Stimulated activated CD8-positive, alpha-beta memory T cell treated with anti-CD3 and anti-CD28 coated beads, Interleukin-12 subunit alpha, Interleukin-12 subunit beta, amount 100 ng/mL, for 24 hours (primary cell): Measurements from ENCODE around the gene TBC1D8.

Source experiments
- DNase-seq: peaks from one replicate; pipeline ENCODE4 v3.0.0-alpha.2; 2020; ENCODE audit errors: extremely low read depth

Gene TBC1D8

GRCh38 chr2:101111917-101112771 is 39.0 kb downstream of the TBC1D8 start:
- no peak for DNase-seq

- DNase-seq = no peak
Measured at GRCh38 chr2:101111262-101111838, 39.8 kb downstream of the TBC1D8 start.

- no peak for DNase-seq
Measured at GRCh38 chr2:101109451-101110118, 41.6 kb downstream of the TBC1D8 start.

GRCh38 chr2:101108357-101108756 is 42.8 kb downstream of the TBC1D8 start:
- DNase-seq = no peak

- DNase-seq = no peak
Measured at GRCh38 chr2:101107241-101107640, 43.9 kb downstream of the TBC1D8 start.

GRCh38 chr2:101106453-101107181 is 44.6 kb downstream of the TBC1D8 start:
- no peak for DNase-seq

GRCh38 chr2:101105654-101106053 is 45.5 kb downstream of the TBC1D8 start:
- DNase-seq = no peak

- no peak for DNase-seq
Measured at GRCh38 chr2:101097638-101098037, 53.5 kb downstream of the TBC1D8 start.

GRCh38 chr2:101096619-101097142 is 54.5 kb downstream of the TBC1D8 start:
- no peak for DNase-seq

- DNase-seq = no peak
Measured at GRCh38 chr2:101094351-101094750, 56.8 kb downstream of the TBC1D8 start.

- no peak for DNase-seq
Measured at GRCh38 chr2:101089942-101090799, 61.0 kb downstream of the TBC1D8 start.

GRCh38 chr2:101089419-101089818 is 61.8 kb downstream of the TBC1D8 start:
- no peak for DNase-seq

GRCh38 chr2:101087638-101088037 is 63.5 kb downstream of the TBC1D8 start:
- DNase-seq = no peak

- DNase-seq = no peak
Measured at GRCh38 chr2:101083613-101084012, 67.6 kb downstream of the TBC1D8 start.

GRCh38 chr2:101082998-101083397 is 68.2 kb downstream of the TBC1D8 start:
- DNase-seq = no peak

GRCh38 chr2:101081375-101081907 is 69.7 kb downstream of the TBC1D8 start:
- no peak for DNase-seq

GRCh38 chr2:101080211-101081068 is 70.7 kb downstream of the TBC1D8 start:
- no peak for DNase-seq

GRCh38 chr2:101076581-101076980 is 74.6 kb downstream of the TBC1D8 start:
- DNase-seq = no peak

GRCh38 chr2:101064868-101065549 is 86.2 kb downstream of the TBC1D8 start:
- DNase-seq = no peak
